ENCODE results near the gene RASA2.
A peak's percentile ranks its signal among the peaks of the same experiment; 100 is the strongest.
"Not testable (repeated sequence)": the region's sequence is repeated elsewhere in the genome, so short reads cannot be mapped to it uniquely, and the experiment has no call there.

Gene RASA2

DNA sequence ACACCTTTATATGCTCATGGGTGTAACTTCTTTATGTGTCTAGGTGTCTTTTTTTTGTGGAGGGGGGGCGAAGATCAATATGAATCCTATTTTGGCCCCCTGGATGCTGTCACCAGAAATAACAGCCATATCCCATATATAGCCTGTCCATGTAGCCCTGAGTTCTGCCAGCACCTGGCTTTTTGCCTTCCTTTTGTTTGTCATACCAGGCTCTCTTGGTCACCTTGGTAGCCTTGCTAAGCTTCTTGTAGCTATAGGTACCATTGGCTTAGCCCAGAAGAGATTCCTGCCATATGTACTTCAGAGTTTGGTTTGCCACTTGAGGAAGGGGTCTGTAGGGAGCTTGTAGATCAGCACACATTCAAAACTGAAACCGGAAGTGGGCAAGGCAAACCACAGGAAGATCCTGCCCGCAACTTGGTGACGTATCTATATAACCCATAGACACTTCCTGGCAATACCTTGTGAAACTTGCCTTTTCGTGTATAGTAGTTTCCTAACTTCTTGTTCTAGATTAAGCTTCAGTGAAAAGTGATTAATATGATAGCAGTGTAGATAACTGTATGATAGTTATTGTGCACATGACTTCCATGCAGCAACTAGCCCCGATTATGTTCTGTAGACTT lies 11.9 kb downstream of the RASA2 start:
- peak; percentile 51 for DNase-seq (ENCODE audit: low spot score)

- no peak for DNase-seq (ENCODE audit: low spot score)
Observed at GRCh38 chr3:141499284-141499683, 12.5 kb downstream of the RASA2 start.

GRCh38 chr3:141499965-141500364 lies 13.1 kb downstream of the RASA2 start:
- DNase-seq (ENCODE audit: low spot score): no peak

GRCh38 chr3:141500397-141500796 lies 13.6 kb downstream of the RASA2 start:
- DNase-seq (ENCODE audit: low spot score): no peak

- DNase-seq (ENCODE audit: low spot score): no peak
Observed at GRCh38 chr3:141505166-141505565, 18.3 kb downstream of the RASA2 start.

GRCh38 chr3:141506071-141506470 lies 19.2 kb downstream of the RASA2 start:
- no peak for DNase-seq (ENCODE audit: low spot score)

DNA sequence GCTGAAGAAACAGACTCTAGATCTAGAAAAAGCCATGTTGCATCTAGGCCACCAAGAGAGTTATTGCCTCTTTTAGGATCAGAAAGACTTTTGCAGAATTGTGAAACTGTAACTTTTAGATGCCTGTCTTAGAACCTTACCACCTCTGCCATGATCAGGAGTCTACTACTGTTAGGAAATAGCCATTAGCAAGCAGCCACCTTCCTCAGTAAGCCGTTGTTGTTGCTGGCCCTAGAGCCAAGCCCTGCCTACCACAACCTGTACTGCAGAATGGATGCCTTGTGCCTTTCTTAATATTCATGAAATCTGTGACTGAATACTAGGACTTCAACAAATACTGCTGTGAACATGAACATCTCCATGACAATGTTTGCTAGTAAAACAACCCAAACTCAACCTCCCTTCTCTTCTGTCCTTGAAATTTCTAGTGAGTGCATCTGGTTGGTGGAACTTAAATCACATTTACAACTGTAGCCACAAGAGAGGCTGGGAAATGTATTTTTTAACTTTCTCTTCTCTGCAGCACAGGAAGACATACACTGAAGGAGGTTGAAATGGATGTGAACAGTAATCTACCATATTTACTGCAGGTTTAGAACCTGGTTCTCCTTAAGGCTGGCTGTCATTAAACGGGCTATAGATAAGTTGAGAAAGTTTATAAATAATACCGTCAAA lies 20.7 kb downstream of the RASA2 start:
- no peak for DNase-seq (ENCODE audit: low spot score)

DNA sequence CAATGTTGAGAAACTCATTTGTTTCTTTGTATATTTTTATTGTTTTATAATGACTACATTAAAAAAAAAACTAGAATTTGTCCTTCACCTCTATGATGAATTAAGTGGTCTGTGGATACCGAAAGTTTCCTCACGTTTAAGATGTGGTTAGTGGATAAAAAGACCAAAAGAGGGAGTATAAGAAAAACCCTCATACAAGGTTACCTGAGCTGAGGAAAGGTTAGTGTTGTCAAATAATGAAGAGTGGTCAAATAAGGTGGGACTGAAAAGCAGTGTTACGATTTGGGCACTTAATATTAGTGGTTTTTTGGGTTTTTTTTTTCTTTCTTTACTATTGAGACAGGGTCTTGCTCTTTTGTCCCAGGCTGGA lies 21.2 kb downstream of the RASA2 start:
- no peak for DNase-seq (ENCODE audit: low spot score)

DNA sequence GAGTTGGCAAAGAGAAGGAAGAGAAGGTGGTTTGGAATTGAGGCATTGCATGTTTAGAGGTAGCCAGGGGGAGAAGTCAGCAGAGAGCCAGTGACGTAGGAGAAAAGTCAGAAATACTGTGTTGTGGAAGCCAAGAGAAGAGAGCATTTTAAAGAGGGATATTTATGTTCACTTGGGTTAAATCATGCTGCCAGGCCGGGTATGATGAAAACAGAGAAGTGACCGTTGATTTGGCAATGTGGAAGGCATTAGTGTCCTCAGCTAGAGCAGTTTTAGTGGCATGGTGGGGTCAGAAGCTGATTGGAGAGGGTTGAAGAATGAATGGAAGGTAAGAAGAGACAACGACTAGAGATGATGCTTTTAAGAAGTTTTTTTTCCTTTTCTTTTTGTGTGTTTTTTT lies 24.5 kb downstream of the RASA2 start:
- DNase-seq (ENCODE audit: low spot score): no peak

- no peak for DNase-seq (ENCODE audit: low spot score)
Observed at GRCh38 chr3:141514382-141514781, 27.6 kb downstream of the RASA2 start.

DNA sequence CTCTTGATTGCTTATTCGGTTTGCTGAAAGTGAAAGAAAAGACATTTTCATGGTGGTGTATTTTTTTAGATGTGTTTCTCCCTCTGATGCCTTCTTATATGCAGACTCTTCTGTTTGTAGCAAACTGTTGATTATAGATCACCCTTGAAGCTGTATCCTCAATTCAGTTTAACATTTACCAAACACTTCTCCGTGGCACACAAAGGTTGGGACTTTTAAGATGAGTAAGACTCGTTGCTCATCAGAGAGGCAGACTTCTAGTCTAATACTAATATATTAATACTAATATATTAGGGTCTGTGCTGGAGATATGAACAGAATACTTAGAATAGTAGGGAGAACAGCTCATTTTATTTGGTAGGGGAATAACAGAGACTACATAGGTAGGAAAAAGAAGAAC lies 32.8 kb downstream of the RASA2 start:
- no peak for DNase-seq (ENCODE audit: low spot score)

DNA sequence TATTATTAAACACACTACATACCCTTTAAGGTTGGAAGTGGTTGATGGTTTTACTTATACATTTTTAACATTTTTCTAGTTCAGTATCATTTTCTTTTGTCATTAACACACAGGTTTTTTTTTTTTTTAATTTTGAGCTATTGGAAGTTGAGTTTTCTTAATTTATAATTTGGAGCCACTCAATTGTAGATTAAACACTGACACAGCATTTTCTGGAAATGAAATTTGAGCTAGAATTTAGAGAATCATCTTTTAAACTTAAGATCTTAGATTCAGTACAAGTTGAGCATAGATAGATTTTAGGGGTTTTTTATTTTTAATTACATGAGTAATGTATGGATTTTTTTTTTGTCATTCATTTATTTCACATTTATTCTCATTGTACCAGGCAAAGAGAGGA lies 35.0 kb downstream of the RASA2 start:
- DNase-seq (ENCODE audit: low spot score): no peak

GRCh38 chr3:141523615-141524375 lies 37.0 kb downstream of the RASA2 start:
- DNase-seq (ENCODE audit: low spot score): no peak

DNA sequence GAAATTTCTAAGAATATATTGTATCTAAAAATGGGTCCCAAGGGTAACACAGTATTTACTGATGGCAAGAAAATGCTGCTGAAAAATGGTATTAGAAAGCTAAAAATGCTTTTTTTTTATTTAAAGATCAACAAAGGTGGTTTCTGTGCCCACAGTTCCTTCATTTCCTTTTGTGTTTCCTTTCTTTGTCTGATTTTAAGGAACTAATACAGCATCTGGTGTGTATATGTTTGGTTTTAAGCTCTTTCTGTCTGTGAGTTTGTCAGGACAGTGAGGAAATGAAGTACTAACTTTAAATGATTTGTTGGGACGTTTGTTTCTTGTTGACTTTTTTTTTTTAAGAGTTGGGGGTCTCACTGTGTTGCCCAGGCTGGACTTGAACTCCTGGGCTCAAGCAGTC lies 38.2 kb downstream of the RASA2 start:
- no peak for DNase-seq (ENCODE audit: low spot score)

- DNase-seq (ENCODE audit: low spot score): no peak
Observed at GRCh38 chr3:141525814-141526213, 39.0 kb downstream of the RASA2 start.

DNA sequence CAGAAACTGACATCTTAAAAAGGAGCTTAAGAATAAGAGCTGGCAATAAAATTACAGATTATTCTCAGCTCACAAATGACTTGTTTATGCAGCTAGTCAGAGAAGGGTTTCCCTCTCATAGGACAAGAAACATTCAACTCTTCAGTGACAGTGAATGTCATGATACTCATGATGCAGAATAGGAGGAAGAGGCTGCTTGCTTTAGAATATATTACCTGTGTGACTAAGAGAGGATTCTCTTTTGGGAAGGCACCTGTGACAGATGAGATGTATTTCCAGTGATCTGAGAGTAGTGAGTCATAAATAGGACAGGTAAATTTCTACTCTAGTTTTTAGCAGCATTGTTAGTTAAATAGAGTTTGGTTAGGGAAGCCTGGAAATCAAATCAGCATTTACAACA lies 39.9 kb downstream of the RASA2 start:
- DNase-seq (ENCODE audit: low spot score): no peak

GRCh38 chr3:141528800-141529199 lies 42.0 kb downstream of the RASA2 start:
- DNase-seq (ENCODE audit: low spot score): no peak

GRCh38 chr3:141529256-141529655 lies 42.4 kb downstream of the RASA2 start:
- DNase-seq (ENCODE audit: low spot score): no peak

- DNase-seq (ENCODE audit: low spot score): no peak
Observed at GRCh38 chr3:141529717-141530414, 43.0 kb downstream of the RASA2 start.

DNA sequence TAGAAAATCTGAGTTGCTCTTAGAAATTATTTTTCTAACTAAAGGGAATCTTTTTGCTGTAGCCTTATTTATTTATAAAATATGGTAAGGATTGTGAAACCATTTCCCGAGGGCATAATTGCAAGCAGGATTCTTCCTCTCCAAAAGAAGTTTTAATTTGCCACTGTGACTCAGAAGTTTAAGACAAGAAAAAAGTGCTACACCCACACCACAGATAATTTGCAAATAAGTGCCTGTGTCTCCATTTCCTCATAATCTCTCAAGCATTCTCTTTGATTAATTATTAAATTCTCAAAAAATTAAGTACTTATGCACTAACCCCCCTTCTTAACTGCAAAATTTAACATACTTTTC lies 43.6 kb downstream of the RASA2 start:
- no peak for DNase-seq (ENCODE audit: low spot score)

- DNase-seq (ENCODE audit: low spot score): no peak
Observed at GRCh38 chr3:141532609-141533008, 45.8 kb downstream of the RASA2 start.

DNA sequence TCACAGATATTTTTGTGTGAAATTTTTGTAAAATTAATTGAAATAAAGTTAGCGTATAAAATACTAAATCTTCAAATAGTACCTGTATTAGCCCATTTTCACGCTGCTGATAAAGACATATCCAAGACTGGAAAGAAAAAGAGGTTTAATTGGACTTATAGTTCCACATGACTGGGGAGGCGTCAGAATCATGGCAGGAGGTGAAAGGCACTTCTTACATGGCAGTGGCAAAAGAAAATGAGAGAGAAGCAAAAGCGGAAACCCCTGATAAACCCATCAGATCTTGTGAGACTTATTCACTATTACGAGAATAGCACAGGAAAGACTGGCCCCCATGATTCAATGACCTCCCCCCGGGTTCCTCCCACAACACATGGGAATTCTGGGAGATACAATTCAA lies 49.2 kb downstream of the RASA2 start:
- not testable (repeated sequence) for DNase-seq (ENCODE audit: low spot score)

GRCh38 chr3:141537856-141538255 lies 51.0 kb downstream of the RASA2 start:
- DNase-seq (ENCODE audit: low spot score): no peak

All from germinal center (tissue), 1 donor.